SK-N-MC (cell line): ENCODE measurements around the gene DNMT3B.

ENCODE experiments used
- EZH2 ChIP-seq: fragments of 200-600 bp; sonication (generic); IDR thresholded peaks from one replicate; pipeline ENCODE4 v1.6.1; 2017; ENCODE audit warnings: antibody characterized with exemption
- FOXP2 ChIP-seq: optimal IDR thresholded peaks from 2 replicates; pipeline ENCODE3; 2011; ENCODE audit warnings: mild to moderate bottlenecking, moderate library complexity; ENCODE audit not compliant: insufficient read depth; ENCODE audit errors: extremely low read length, control extremely low read depth
- POLR2AphosphoS5 ChIP-seq: IDR thresholded peaks from 2 replicates; pipeline ENCODE4 v1.6.1; 2012; ENCODE audit warnings: mild to moderate bottlenecking, low read depth, low read length, borderline replicate concordance

DNA sequence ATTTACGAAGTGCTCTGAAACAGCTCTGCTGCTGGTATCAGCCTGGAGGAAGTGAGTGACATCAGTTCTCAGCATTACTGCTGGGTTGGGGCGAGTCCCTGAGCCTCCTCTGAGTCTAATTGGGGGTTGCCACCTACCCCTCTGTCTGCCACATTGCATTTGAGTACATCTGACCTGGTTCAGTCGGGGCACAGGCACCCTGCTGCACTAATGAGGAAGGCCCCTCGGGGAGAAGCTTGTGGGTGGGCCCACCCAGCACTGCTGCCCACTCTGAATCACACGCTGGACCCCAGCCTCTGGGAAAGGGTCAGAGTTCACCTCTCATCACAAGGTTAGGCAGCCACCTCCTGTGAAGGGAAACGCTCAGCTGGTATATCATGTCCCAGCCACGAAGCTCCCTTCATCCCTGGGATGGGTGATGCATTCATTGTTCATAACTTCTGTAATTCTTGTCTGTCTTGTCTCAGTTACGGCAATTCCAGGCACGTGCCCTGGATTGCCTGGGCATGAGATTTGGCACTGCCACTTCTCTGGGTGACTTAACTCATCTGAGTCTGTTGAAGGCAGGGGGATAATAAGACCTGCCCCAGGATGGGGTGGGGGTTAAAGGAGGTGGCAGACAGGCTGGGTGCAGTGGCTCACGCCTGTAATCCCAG, 13.3 kb downstream of the DNMT3B start:
- no peak for TF ChIP-seq POLR2AphosphoS5
- TF ChIP-seq EZH2: no peak
- no peak for TF ChIP-seq FOXP2
